Activated naive CD4-positive, alpha-beta T cell treated with Interleukin-2 at 50 U/mL for 16 hours (primary cell): ENCODE data around the gene LAMA3.

Source experiments
- DNase-seq: peaks from one replicate; pipeline ENCODE4 v3.0.0-alpha.2; 2020

LAMA3 gene

GRCh38 chr18:23977719-23978483, 288.6 kb downstream of the LAMA3 start:
- no peak for DNase-seq

GRCh38 chr18:23981369-23981980, 292.2 kb downstream of the LAMA3 start:
- no peak for DNase-seq

- no peak for DNase-seq
Measured at GRCh38 chr18:23982155-23983079, 293.2 kb downstream of the LAMA3 start.

- no peak for DNase-seq
Measured at GRCh38 chr18:23983112-23983511, 293.9 kb downstream of the LAMA3 start.

- DNase-seq, result no peak
Measured at GRCh38 chr18:23986600-23987359, 297.5 kb downstream of the LAMA3 start.

GRCh38 chr18:23990474-23991410, 301.5 kb downstream of the LAMA3 start:
- DNase-seq, result no peak

- no peak for DNase-seq
Measured at GRCh38 chr18:23992089-23992940, 303.1 kb downstream of the LAMA3 start.

GRCh38 chr18:23992941-23993280, 303.7 kb downstream of the LAMA3 start:
- DNase-seq, result no peak

GRCh38 chr18:23994361-23994902, 305.2 kb downstream of the LAMA3 start:
- peak; percentile 52 for DNase-seq

GRCh38 chr18:23995180-23995579, 305.9 kb downstream of the LAMA3 start:
- DNase-seq, result no peak

- DNase-seq, result no peak
Measured at GRCh38 chr18:23998018-23998417, 308.8 kb downstream of the LAMA3 start.

- no peak for DNase-seq
Measured at GRCh38 chr18:23998820-23999219, 309.6 kb downstream of the LAMA3 start.

GRCh38 chr18:24000613-24001490, 311.6 kb downstream of the LAMA3 start:
- no peak for DNase-seq

- DNase-seq, result no peak
Measured at GRCh38 chr18:24002479-24002878, 313.2 kb downstream of the LAMA3 start.

- no peak for DNase-seq
Measured at GRCh38 chr18:24003288-24003687, 314.0 kb downstream of the LAMA3 start.

GRCh38 chr18:24003903-24004640, 314.8 kb downstream of the LAMA3 start:
- DNase-seq, result no peak
